Activated CD8-positive, alpha-beta T cell treated with anti-CD3 and anti-CD28 coated beads for 36 hours (primary cell): ENCODE measurements around the gene TPST1. TPM values are rescaled to one million over a fixed set of nuclear protein-coding genes. Genes with fewer than 3 reads are reported as not detected.

Source experiments
- ATAC-seq: fragments of 200-7000 bp; cut with Tn5 transposase; one replicate; pipeline ENCODE4 v1.10.0; 2021; ENCODE audit warnings: mild to moderate bottlenecking, moderate library complexity
- CTCF ChIA-PET: fragments of 350-600 bp; sonication (Branson Sonifier 250); formaldehyde crosslinking; loops from one replicate; lab custom pipeline; 2021; ENCODE audit warnings: antibody characterized with exemption; lab: Charles Lee
- POLR2A ChIA-PET: fragments of 350-600 bp; sonication (Branson Sonifier 250); formaldehyde crosslinking; loops from one replicate; lab custom pipeline; 2021; ENCODE audit warnings: antibody characterized with exemption; lab: Charles Lee
- DNase-seq: peaks from one replicate; pipeline ENCODE4 v3.0.0-alpha.2; 2020
- H3K27ac Mint-ChIP-seq: one replicate; pipeline ENCODE4 v1.8.0; 2021; ENCODE audit warnings: mild to moderate bottlenecking, mixed read lengths
- H3K27me3 Mint-ChIP-seq: one replicate; pipeline ENCODE4 v1.8.0; 2021; ENCODE audit warnings: mixed read lengths
- H3K36me3 Mint-ChIP-seq: one replicate; pipeline ENCODE4 v1.8.0; 2021; ENCODE audit warnings: low read depth, mixed read lengths
- H3K4me1 Mint-ChIP-seq: one replicate; pipeline ENCODE4 v1.8.0; 2021; ENCODE audit warnings: low read depth, mixed read lengths
- H3K4me3 Mint-ChIP-seq: one replicate; pipeline ENCODE4 v1.8.0; 2021; ENCODE audit warnings: mild to moderate bottlenecking, moderate library complexity, mixed read lengths
- H3K9me3 Mint-ChIP-seq: one replicate; pipeline ENCODE4 v1.8.0; 2021; ENCODE audit warnings: mixed read lengths
- CTCF ChIP-seq: fragments of 200-600 bp; IDR thresholded peaks from one replicate; pipeline ENCODE4 v1.8.0; 2022; ENCODE audit warnings: antibody characterized with exemption, mild to moderate bottlenecking
- intact Hi-C: fragments of 100-400 bp; cut with micrococcal nuclease; formaldehyde crosslinking; loops from one replicate; pipeline ENCODE4 v1.10.0; 2022
- total RNA-seq, 2 experiments: library from RNA; stranded (reverse); gene quantifications; one replicate each; pipeline ENCODE4 v1.2.3, GENCODE V29; 2021

TPST1 gene
- total RNA-seq, 2 experiments from 2014 or later = 2.4 TPM

GRCh38 chr7:66301737-66302136 is 96.6 kb downstream of the TPST1 start:
- peaks cover 12% of the 10 kb centered on the region for H3K9me3 Mint-ChIP-seq
- ATAC-seq = no peak
- DNase-seq = no peak
- TF ChIP-seq CTCF = no peak
- H3K4me3 Mint-ChIP-seq = no peak overlapping the region
- no peak overlapping the region for H3K27ac Mint-ChIP-seq
- POLR2A ChIA-PET = no interaction called here
- H3K27me3 Mint-ChIP-seq = no peaks in the 10 kb centered on the region
- CTCF ChIA-PET = no interaction called here
- H3K4me1 Mint-ChIP-seq = no peaks in the 10 kb centered on the region
- intact Hi-C loops = no loop called here
- H3K36me3 Mint-ChIP-seq = peaks cover 7% of the 10 kb centered on the region

DNA sequence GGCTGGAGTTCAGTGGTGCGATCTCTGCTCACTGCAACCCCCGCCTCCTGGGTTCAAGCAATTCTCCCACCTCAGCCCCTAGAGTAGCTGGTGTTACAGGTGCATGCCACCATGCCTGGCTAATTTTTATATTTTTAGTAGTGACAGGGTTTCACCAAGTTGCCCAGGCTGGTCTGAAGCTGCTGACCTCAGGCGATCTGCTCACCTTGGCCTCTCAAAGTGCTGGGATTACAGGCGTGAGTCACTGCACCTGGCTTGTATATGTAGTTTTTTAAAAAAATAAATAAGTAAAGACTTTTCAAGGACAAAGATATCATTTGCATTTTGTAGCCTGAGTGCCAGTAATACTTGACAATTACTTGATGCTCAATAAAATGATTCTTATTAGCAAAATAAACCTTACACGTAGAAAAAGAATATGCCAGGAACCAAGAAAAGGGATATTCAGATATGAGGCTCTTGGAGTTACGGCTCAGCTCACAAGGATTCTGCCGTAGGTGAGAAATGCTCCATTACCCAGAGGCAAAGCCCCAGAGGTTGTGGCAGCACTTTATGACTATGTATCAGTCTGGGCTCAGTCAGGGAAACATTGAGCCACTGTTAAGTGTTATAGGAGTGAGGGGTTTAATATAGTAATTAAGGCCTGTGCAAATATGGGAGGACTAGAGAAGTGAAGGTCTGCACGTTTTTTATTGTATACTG is 98.5 kb downstream of the TPST1 start:
- Mint-ChIP-seq H3K27ac (no peak overlapping the region), H3K9me3 (peaks cover 3% of the 10 kb centered on the region), H3K4me1 (no peaks in the 10 kb centered on the region), H3K36me3 (peaks cover 4% of the 10 kb centered on the region), H3K27me3 (no peaks in the 10 kb centered on the region), H3K4me3 (no peak overlapping the region)
- POLR2A ChIA-PET = no interaction called here
- CTCF ChIA-PET = interaction anchor here (1.1 kb wide), 1 partner anchor 9 kb away, joined by 3 read pairs; no protein-coding TSS in a partner anchor
- no peak for ATAC-seq
- intact Hi-C loops = no loop called here
- no peak for TF ChIP-seq CTCF
- no peak for DNase-seq

DNA sequence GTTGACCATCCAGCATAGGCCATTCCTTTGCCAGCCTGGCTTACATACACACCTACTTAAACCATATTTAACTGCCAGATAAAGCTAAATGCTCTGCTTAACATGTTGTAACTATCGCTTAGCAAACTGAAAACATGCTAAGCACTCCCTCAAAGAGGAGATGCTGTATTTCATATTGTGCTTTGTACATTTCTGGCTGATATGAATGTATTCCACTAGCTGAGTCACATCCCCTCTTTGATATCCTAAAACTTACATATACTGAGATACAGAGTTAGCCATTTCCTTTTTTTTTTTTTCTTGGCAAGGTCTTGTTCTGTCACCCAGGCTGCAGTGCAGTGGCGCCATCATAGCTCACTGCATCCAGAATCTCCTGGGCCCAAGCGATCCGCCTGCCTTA is 99.4 kb downstream of the TPST1 start:
- Mint-ChIP-seq H3K27ac (no peak overlapping the region), H3K27me3 (no peaks in the 10 kb centered on the region), H3K9me3 (peaks cover under 1% of the 10 kb centered on the region), H3K36me3 (peaks cover 2% of the 10 kb centered on the region), H3K4me3 (no peak overlapping the region), H3K4me1 (no peaks in the 10 kb centered on the region)
- POLR2A ChIA-PET = no interaction called here
- DNase-seq = no peak
- intact Hi-C loops = no loop called here
- no peak for TF ChIP-seq CTCF
- ATAC-seq = no peak
- CTCF ChIA-PET = interaction anchor here (1.1 kb wide), 1 partner anchor 10 kb away, joined by 3 read pairs; no protein-coding TSS in a partner anchor

GRCh38 chr7:66306243-66306642 is 101.1 kb downstream of the TPST1 start:
- H3K4me3 Mint-ChIP-seq = no peak overlapping the region
- intact Hi-C loops = no loop called here
- no peaks in the 10 kb centered on the region for H3K36me3 Mint-ChIP-seq
- no peaks in the 10 kb centered on the region for H3K4me1 Mint-ChIP-seq
- H3K9me3 Mint-ChIP-seq = no peaks in the 10 kb centered on the region
- ATAC-seq = no peak
- no peaks in the 10 kb centered on the region for H3K27me3 Mint-ChIP-seq
- ChIA-PET CTCF (no interaction called here), POLR2A (no interaction called here)
- no peak for TF ChIP-seq CTCF
- DNase-seq = no peak
- no peak overlapping the region for H3K27ac Mint-ChIP-seq

DNA sequence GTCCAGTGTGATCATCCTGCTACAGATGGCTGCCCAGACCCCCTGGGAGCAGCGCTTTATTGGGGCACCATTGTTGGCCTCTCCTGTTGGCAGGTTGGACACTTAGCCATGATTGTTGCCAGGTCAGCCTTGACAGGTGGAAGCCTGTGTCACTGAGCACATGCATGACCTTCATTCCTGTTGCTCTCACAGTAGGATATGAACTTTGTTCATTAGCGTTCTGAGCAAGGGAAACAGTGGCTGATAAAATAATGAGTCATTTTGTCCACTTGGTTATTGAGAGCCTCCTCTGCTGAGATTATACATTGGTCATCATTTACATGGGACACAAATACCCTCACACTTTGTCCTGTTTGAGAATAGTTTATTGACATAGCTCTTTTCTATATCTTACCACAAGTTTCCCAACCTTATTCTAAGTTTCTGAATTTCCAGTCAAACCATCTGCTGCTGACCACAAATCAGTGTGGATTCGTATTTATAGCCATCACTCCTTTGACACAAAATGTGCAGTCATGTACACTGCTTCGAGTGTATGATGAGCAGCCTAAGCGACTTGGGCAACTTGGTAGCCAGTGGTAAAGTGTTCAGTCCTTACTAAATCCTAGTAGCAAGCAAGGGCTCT is 102.6 kb downstream of the TPST1 start:
- no peak for TF ChIP-seq CTCF
- ChIA-PET CTCF (no interaction called here), POLR2A (no interaction called here)
- Mint-ChIP-seq H3K27me3 (no peaks in the 10 kb centered on the region), H3K4me1 (peaks cover 2% of the 10 kb centered on the region), H3K4me3 (no peak overlapping the region), H3K9me3 (no peaks in the 10 kb centered on the region), H3K27ac (no peak overlapping the region), H3K36me3 (no peaks in the 10 kb centered on the region)
- DNase-seq (no peak), ATAC-seq (no peak)
- intact Hi-C loops = no loop called here
